Endodermal cell (in vitro differentiated cells): Measurements from ENCODE around the gene DKK3. TPM values are rescaled to one million over a fixed set of nuclear protein-coding genes. Genes with fewer than 3 reads are reported as not detected.

Experiments
- DNase-seq: peaks from one replicate; pipeline ENCODE4 v3.0.0-alpha.2; 2017
- H3K27ac ChIP-seq: 2 replicates; pipeline ENCODE4 v1.5.1; 2013; ENCODE audit warnings: mild to moderate bottlenecking, low read depth, low read length, moderate library complexity
- H3K27me3 ChIP-seq: 2 replicates; pipeline ENCODE4 v1.6.1; 2013; ENCODE audit warnings: mild to moderate bottlenecking, low read length, moderate library complexity; ENCODE audit not compliant: insufficient read depth, control insufficient read depth, poor library complexity, severe bottlenecking
- H3K36me3 ChIP-seq: 2 replicates; pipeline ENCODE4 v1.7.0; 2013; ENCODE audit warnings: mild to moderate bottlenecking, low read length, moderate library complexity; ENCODE audit not compliant: control insufficient read depth, insufficient read depth
- H3K4me1 ChIP-seq: one replicate; pipeline ENCODE4 v1.7.0; 2013; ENCODE audit warnings: low read length; ENCODE audit not compliant: control insufficient read depth, insufficient read depth
- H3K4me3 ChIP-seq: 2 replicates; pipeline ENCODE4 v1.5.1; 2013; ENCODE audit warnings: mild to moderate bottlenecking, low read length, moderate library complexity
- H3K9ac ChIP-seq: 2 replicates; pipeline ENCODE4 v1.6.1; 2013; ENCODE audit warnings: mild to moderate bottlenecking, low read length, moderate library complexity; ENCODE audit not compliant: poor library complexity, severe bottlenecking; ENCODE audit errors: extremely low read depth
- H3K9me3 ChIP-seq: 2 replicates; pipeline ENCODE4 v1.6.1; 2013; ENCODE audit warnings: mild to moderate bottlenecking, low read length, moderate library complexity; ENCODE audit not compliant: control insufficient read depth
- H3K27ac Mint-ChIP-seq: 2 replicates; pipeline ENCODE4 v1.8.0; 2020; ENCODE audit warnings: mixed read lengths
- H3K27me3 Mint-ChIP-seq: 2 replicates; pipeline ENCODE4 v1.8.0; 2021; ENCODE audit warnings: mild to moderate bottlenecking, mixed read lengths; ENCODE audit not compliant: insufficient read depth
- H3K36me3 Mint-ChIP-seq: 2 replicates; pipeline ENCODE4 v1.8.0; 2020; ENCODE audit warnings: low read depth, mixed read lengths
- H3K4me1 Mint-ChIP-seq: 2 replicates; pipeline ENCODE4 v1.8.0; 2020; ENCODE audit warnings: mixed read lengths
- H3K4me3 Mint-ChIP-seq: 2 replicates; pipeline ENCODE4 v1.8.0; 2020; ENCODE audit warnings: mild to moderate bottlenecking, moderate library complexity, mixed read lengths
- H3K9me3 Mint-ChIP-seq: 2 replicates; pipeline ENCODE4 v1.8.0; 2020; ENCODE audit warnings: mild to moderate bottlenecking, mixed read lengths
- WGBS, 2 experiments: methylation state at CpG; one replicate each; pipeline versions ENCODE4 v1.1.5 to v1.1.7; 2013; ENCODE audit warnings: missing lambda C conversion rate in 2 of 2, mixed read lengths in 1 of 2; ENCODE audit not compliant: insufficient coverage in 1 of 2, insufficient read length in 1 of 2; 5-methylcytosine and 5-hydroxymethylcytosine counted together
- total RNA-seq, 2 donors: library from RNA; stranded (reverse); fragmentation: NEBNext Ultra II Directional in 1 of 2; extraction: Animal tissue kit (Norgen Biotek cat#: 25700) in 1 of 2; gene quantifications; 2 replicates in 1 of 2; 3 replicates in 1 of 2; pipeline ENCODE4 v1.2.1, GENCODE V29; 2021
- TF ChIP-seq, protein P1 (sequence below): fragments of 200-600 bp; sonication (generic); conservative IDR thresholded peaks from 2 replicates; pipeline ENCODE4 v1.5.0; 2021; ENCODE audit warnings: antibody characterized with exemption, mild to moderate bottlenecking

DKK3 gene
- total RNA-seq, 2 donors from 2014 or later, result 18.8 to 42.6 TPM

GRCh38 chr11:11984563-11984962 is 23.9 kb downstream of the DKK3 start:
- Mint-ChIP-seq H3K27ac (peak overlapping the region; percentile 30), H3K9me3 (no peaks in the 10 kb centered on the region), H3K4me3 (no peak overlapping the region), H3K36me3 (peaks cover 17% of the 10 kb centered on the region), H3K4me1 (peaks cover 57% of the 10 kb centered on the region), H3K27me3 (no peaks in the 10 kb centered on the region)
- 76 to 82% methylated on average over 5 of the region's 5 CpGs for WGBS, 2 experiments
- peaks cover 5% of the 10 kb centered on the region for H3K36me3 ChIP-seq
- H3K27ac ChIP-seq, result no peak overlapping the region
- no peaks in the 10 kb centered on the region for H3K27me3 ChIP-seq
- no peak overlapping the region for H3K9ac ChIP-seq
- H3K4me3 ChIP-seq, result no peak overlapping the region
- H3K4me1 ChIP-seq, result peaks cover 19% of the 10 kb centered on the region
- TF ChIP-seq, protein P1, sequence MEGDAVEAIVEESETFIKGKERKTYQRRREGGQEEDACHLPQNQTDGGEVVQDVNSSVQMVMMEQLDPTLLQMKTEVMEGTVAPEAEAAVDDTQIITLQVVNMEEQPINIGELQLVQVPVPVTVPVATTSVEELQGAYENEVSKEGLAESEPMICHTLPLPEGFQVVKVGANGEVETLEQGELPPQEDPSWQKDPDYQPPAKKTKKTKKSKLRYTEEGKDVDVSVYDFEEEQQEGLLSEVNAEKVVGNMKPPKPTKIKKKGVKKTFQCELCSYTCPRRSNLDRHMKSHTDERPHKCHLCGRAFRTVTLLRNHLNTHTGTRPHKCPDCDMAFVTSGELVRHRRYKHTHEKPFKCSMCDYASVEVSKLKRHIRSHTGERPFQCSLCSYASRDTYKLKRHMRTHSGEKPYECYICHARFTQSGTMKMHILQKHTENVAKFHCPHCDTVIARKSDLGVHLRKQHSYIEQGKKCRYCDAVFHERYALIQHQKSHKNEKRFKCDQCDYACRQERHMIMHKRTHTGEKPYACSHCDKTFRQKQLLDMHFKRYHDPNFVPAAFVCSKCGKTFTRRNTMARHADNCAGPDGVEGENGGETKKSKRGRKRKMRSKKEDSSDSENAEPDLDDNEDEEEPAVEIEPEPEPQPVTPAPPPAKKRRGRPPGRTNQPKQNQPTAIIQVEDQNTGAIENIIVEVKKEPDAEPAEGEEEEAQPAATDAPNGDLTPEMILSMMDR, result no peak
- peak; percentile 33 for DNase-seq
- H3K9me3 ChIP-seq, result no peaks in the 10 kb centered on the region

DNA sequence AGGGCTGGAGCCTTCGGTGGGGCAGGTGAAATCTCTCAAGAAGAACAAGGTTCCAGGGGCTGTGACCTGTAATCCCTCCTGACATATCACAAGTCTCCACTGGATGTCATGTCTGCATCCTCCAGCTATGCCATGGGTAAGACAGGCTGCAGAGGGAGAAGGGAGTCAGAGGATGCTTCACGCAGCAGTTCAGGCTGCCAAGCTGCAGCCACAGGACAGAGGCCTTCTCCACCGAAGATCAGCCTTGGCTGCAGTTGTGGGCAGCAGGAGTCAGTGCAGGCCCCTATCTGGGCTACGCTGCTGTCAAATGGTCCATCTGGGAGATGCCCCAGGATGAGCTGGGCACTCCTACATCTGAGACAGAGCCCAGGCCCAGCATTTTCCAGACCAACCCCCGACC is 25.0 kb downstream of the DKK3 start:
- H3K9me3 ChIP-seq, result no peaks in the 10 kb centered on the region
- H3K9me3 Mint-ChIP-seq, result no peaks in the 10 kb centered on the region
- TF ChIP-seq, protein P1, result no peak
- H3K27me3 ChIP-seq, result no peaks in the 10 kb centered on the region
- H3K9ac ChIP-seq, result no peak overlapping the region
- 83 to 100% methylated on average over 3 to 5 of the region's 5 CpGs for WGBS, 2 experiments
- H3K27ac ChIP-seq, result no peak overlapping the region
- H3K27ac Mint-ChIP-seq, result no peak overlapping the region
- peak; percentile 41 for DNase-seq
- H3K36me3 ChIP-seq, result peaks cover 5% of the 10 kb centered on the region
- no peak overlapping the region for H3K4me3 ChIP-seq
- peaks cover 16% of the 10 kb centered on the region for H3K36me3 Mint-ChIP-seq
- no peak overlapping the region for H3K4me3 Mint-ChIP-seq
- H3K4me1 ChIP-seq, result peaks cover 19% of the 10 kb centered on the region
- no peaks in the 10 kb centered on the region for H3K27me3 Mint-ChIP-seq
- H3K4me1 Mint-ChIP-seq, result peaks cover 55% of the 10 kb centered on the region

GRCh38 chr11:11982975-11983374 is 25.5 kb downstream of the DKK3 start:
- no peaks in the 10 kb centered on the region for H3K27me3 ChIP-seq
- TF ChIP-seq, protein P1, result no peak
- H3K4me1 ChIP-seq, result peaks cover 19% of the 10 kb centered on the region
- H3K9ac ChIP-seq, result no peak overlapping the region
- Mint-ChIP-seq H3K9me3 (no peaks in the 10 kb centered on the region), H3K36me3 (peaks cover 21% of the 10 kb centered on the region), H3K27me3 (no peaks in the 10 kb centered on the region), H3K27ac (no peak overlapping the region), H3K4me1 (peaks cover 50% of the 10 kb centered on the region), H3K4me3 (no peak overlapping the region)
- H3K36me3 ChIP-seq, result peaks cover 5% of the 10 kb centered on the region
- no peaks in the 10 kb centered on the region for H3K9me3 ChIP-seq
- no peak for DNase-seq
- no peak overlapping the region for H3K4me3 ChIP-seq
- H3K27ac ChIP-seq, result no peak overlapping the region
- 89 to 93% methylated on average over 2 of the region's 2 CpGs for WGBS, 2 experiments
